ENCODE results near the gene SYNGR3.

SYNGR3 gene

DNA sequence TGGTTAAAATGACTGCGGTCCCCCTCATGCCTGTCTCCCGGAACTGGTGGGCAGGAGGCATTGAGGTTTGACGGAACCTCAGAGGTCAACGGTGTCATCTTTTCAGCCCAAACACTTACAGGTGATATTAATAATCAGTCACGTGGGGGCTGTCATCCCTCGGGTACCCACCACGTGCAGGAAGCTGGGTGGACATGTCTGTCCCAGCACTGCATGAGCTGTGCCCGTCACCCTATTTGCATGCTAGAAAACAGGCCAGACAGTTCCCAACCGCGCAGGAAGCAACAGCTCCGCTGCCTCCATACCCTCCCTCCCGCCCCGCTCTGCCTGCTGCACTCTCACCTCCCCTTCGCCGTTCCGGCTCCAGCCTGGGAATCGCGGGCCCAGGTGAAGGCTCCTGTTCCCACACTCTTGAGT is 1.4 kb downstream of the SYNGR3 start:
- POLR2A ChIA-PET, result interaction anchor here (0.8 to 2.3 kb wide), 2 partner anchors 26 to 164 kb away, joined by 3 to 8 read pairs; partner anchors contain the start of genes RPS2 and TRAF7
- no peak overlapping the region for H3K4me3 ChIP-seq (ENCODE audit: low read depth, low read length)
- CTCF ChIA-PET, result interaction anchor here (0.5 to 16.4 kb wide), 2 partner anchors 12 to 148 kb away, joined by 3 to 163 read pairs; no protein-coding TSS in a partner anchor
- TF ChIP-seq, protein P1, sequence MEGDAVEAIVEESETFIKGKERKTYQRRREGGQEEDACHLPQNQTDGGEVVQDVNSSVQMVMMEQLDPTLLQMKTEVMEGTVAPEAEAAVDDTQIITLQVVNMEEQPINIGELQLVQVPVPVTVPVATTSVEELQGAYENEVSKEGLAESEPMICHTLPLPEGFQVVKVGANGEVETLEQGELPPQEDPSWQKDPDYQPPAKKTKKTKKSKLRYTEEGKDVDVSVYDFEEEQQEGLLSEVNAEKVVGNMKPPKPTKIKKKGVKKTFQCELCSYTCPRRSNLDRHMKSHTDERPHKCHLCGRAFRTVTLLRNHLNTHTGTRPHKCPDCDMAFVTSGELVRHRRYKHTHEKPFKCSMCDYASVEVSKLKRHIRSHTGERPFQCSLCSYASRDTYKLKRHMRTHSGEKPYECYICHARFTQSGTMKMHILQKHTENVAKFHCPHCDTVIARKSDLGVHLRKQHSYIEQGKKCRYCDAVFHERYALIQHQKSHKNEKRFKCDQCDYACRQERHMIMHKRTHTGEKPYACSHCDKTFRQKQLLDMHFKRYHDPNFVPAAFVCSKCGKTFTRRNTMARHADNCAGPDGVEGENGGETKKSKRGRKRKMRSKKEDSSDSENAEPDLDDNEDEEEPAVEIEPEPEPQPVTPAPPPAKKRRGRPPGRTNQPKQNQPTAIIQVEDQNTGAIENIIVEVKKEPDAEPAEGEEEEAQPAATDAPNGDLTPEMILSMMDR (IDR thresholded peaks at IDR 0.05; ENCODE audit: insufficient read depth, low read length, missing control alignments), result no peak
- DNase-seq (ENCODE audit: low read depth, low spot score), result no peak

DNA sequence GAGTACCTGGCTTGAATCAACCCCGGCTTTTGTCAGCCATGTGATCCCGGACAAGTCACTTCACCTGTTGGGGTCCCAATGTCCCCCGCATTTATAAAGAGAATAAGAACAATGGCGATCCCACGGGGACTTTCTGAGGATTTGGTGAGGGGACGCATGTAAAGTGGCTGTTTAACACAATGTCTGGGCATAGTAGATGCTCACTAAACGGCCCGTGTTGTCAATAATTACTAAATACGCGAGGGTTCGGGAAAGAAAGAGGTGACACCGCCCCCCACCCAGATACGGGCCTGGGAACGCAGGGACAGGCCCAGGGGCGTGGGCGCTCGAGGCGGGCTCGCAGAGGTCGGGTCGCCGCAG is 1.8 kb downstream of the SYNGR3 start:
- DNase-seq (ENCODE audit: low read depth, low spot score), result no peak
- TF ChIP-seq, protein P1 (IDR thresholded peaks at IDR 0.05; ENCODE audit: insufficient read depth, low read length, missing control alignments), result no peak
- ChIA-PET CTCF (interaction anchor here (0.5 to 16.4 kb wide), 2 partner anchors 11 to 148 kb away, joined by 3 to 163 read pairs; no protein-coding TSS in a partner anchor), POLR2A (interaction anchor here (0.8 to 2.3 kb wide), 2 partner anchors 27 to 164 kb away, joined by 3 to 8 read pairs; partner anchors contain the start of genes RPS2 and TRAF7)
- H3K4me3 ChIP-seq (ENCODE audit: low read depth, low read length), result peak overlapping the region; percentile 50

DNA sequence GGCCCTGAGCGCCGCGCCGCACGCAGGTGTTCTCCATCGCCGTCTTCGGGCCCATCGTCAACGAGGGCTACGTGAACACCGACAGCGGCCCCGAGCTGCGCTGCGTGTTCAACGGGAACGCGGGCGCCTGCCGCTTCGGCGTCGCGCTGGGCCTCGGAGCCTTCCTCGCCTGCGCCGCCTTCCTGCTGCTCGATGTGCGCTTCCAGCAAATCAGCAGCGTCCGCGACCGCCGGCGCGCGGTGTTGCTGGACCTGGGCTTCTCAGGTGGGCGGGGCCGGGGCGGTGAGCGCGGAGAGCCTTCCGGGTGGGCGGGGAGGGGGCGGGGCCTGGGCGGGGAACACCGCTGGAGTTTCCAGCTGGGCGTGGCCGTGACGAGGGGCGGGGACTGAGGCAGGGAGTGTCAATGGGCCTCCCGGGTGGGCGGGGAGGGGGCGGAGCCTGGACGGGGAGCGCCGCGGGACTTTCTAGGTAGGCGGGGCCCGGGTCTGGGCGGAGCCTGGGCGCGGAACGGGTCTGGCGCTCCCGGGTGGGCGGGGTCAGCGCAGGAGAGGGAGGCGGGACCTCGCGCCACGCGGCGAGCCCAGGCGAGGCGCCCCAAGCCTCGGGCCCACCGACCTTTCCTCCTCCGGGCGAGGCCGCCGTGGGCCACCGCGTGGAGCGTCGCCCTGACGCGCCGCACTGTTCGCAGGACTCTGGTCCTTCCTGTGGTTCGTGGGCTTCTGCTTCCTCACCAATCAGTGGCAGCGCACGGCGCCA is 2.4 kb downstream of the SYNGR3 start:
- TF ChIP-seq, protein P1 (IDR thresholded peaks at IDR 0.05; ENCODE audit: insufficient read depth, low read length, missing control alignments), result no peak
- peak overlapping the region; percentile 50 for H3K4me3 ChIP-seq (ENCODE audit: low read depth, low read length)
- ChIA-PET POLR2A (interaction anchor here (0.8 to 2.3 kb wide), 2 partner anchors 27 to 163 kb away, joined by 3 to 8 read pairs; partner anchors contain the start of genes RPS2 and TRAF7), CTCF (interaction anchor here (16.4 kb wide), 1 partner anchor 11 kb away, joined by 163 read pairs; no protein-coding TSS in a partner anchor)
- no peak for DNase-seq (ENCODE audit: low read depth, low spot score)

DNA sequence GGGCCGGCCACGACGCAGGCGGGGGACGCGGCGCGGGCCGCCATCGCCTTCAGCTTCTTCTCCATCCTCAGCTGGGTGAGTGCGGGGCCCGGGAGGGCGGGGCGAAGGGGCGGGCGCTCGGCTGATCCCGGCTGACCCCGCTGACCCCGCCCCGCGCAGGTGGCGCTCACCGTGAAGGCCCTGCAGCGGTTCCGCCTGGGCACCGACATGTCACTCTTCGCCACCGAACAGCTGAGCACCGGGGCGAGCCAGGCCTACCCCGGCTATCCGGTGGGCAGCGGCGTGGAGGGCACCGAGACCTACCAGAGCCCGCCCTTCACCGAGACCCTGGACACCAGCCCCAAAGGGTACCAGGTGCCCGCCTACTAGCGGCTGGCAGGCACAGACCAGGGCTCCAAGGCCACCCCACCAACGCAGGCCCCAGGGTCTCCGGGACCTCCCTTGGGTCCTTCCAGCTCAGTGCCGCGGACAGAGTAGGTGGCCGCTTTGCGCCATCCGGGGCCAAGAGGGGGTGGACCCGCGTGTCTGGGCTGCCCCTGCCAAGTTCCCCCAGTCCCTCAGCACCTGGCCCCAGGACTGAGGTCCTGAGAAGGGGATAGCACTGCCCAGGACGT is 3.0 kb downstream of the SYNGR3 start:
- no peak for DNase-seq (ENCODE audit: low read depth, low spot score)
- ChIA-PET POLR2A (no interaction called here), CTCF (interaction anchor here (1.5 to 16.4 kb wide), 5 partner anchors 8 to 148 kb away, joined by 3 to 163 read pairs (median 6); partner anchors contain the start of gene GFER)
- peak overlapping the region; percentile 47 for H3K4me3 ChIP-seq (ENCODE audit: low read depth, low read length)
- TF ChIP-seq, protein P1 (IDR thresholded peaks at IDR 0.05; ENCODE audit: insufficient read depth, low read length, missing control alignments), result no peak

DNA sequence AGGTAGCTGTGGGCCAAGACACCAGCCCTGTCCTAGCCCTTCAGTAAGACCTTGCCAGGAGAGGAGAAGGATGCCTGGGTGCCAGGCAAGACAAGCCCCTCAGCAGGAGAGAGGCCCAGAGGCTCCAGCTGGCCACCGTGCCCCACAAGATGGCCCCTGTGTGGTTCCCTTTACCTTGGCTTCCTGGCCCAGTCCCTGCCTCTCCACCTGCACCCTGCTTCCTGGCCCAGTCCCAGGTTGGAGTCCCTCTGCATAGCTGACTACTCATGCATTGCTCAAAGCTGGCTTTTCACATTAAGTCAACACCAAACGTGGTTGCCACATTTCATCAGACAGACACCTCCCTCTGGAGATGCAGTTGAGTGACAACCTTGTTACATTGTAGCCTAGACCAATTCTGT is 4.0 kb downstream of the SYNGR3 start:
- H3K4me3 ChIP-seq (ENCODE audit: low read depth, low read length), result no peak overlapping the region
- no peak for DNase-seq (ENCODE audit: low read depth, low spot score)
- TF ChIP-seq, protein P1 (IDR thresholded peaks at IDR 0.05; ENCODE audit: insufficient read depth, low read length, missing control alignments), result no peak
- ChIA-PET CTCF (interaction anchor here (0.9 to 16.4 kb wide), 7 partner anchors 9 to 147 kb away, joined by 3 to 163 read pairs (median 5); partner anchors contain the start of gene GFER), POLR2A (interaction anchor here (0.7 to 1.0 kb wide), 2 partner anchors 8 to 29 kb away, joined by 3 to 5 read pairs; partner anchors contain the start of gene RPS2)

Measured in AG04449 (cell line).